ENCODE measurements around the gene PDE8B.
"Not testable (repeated sequence)": the region's sequence is repeated elsewhere in the genome, so short reads cannot be mapped to it uniquely, and the experiment has no call there.

PDE8B gene

GRCh38 chr5:77454123-77454522 is 243.6 kb downstream of the PDE8B start:
- no peak for TF ChIP-seq CTCF (IDR thresholded peaks at IDR 0.05; ENCODE audit: control insufficient read depth, extremely low read depth, insufficient read depth)
- DNase-seq (ENCODE audit: low read depth): no peak
- H3K4me3 ChIP-seq (ENCODE audit: low read depth, low read length): no peak overlapping the region

- DNase-seq (ENCODE audit: low read depth): peak; percentile 18
- H3K4me3 ChIP-seq (ENCODE audit: low read depth, low read length): no peak overlapping the region
- TF ChIP-seq CTCF (IDR thresholded peaks at IDR 0.05; ENCODE audit: control insufficient read depth, extremely low read depth, insufficient read depth): no peak
Observed at GRCh38 chr5:77461287-77461686, 250.8 kb downstream of the PDE8B start.

DNA sequence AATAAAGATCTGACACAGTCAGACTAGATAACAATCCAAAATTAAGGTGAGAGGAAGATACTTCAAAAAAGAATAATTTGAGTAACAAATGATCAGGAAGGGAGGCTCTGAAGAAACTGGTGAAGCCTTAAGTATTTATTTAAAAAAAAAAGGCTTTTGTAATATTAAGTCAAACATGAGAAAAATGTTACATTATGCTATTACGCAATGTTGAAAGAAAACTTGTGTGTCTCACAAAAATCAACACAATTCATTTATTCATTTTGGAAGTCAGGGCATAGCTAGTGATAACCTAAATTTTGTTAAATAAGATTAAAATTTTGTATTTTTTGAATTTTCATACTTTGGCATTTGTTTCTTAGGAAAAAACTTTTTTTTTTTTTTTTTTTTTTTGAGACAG is 253.4 kb downstream of the PDE8B start:
- no peak for DNase-seq (ENCODE audit: low read depth)
- no peak overlapping the region for H3K4me3 ChIP-seq (ENCODE audit: low read depth, low read length)
- no peak for TF ChIP-seq CTCF (IDR thresholded peaks at IDR 0.05; ENCODE audit: control insufficient read depth, extremely low read depth, insufficient read depth)

DNA sequence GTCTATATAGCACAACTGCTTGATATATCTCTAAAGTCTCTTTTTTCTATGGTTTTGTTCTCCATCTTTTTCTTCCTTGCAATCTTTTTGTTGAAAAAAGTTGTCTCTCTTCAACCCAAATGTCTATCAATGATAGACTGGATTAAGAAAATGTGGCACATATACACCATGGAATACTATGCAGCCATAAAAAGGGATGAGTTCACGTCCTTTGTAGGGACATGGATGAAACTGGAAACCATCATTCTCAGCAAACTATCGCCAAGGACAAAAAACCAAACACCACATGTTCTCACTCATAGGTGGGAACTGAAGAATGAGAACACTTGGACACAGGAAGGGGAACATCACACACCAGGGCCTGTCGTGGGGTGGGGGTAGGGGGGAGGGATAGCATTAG is 258.4 kb downstream of the PDE8B start:
- not testable (repeated sequence) for H3K4me3 ChIP-seq (ENCODE audit: low read depth, low read length); DNase-seq (ENCODE audit: low read depth)

GRCh38 chr5:77475041-77475440 is 264.6 kb downstream of the PDE8B start:
- not testable (repeated sequence) for DNase-seq (ENCODE audit: low read depth); H3K4me3 ChIP-seq (ENCODE audit: low read depth, low read length)

Data from LNCaP clone FGC (cell line).